OCI-LY1 (cell line): ENCODE measurements around the gene GKN1.

ENCODE experiments used
- H2AFZ ChIP-seq: fragments of 200-600 bp; sonication (generic), shearing (Covaris generic); 2 replicates; pipeline ENCODE4 v1.6.0; 2014; ENCODE audit warnings: antibody characterized with exemption, mild to moderate bottlenecking, low read length
- H3F3A ChIP-seq: fragments of 200-600 bp; sonication (generic), shearing (Covaris generic); 2 replicates; pipeline ENCODE4 v1.6.0; 2014; ENCODE audit warnings: mild to moderate bottlenecking, antibody characterized with exemption, low read length, moderate library complexity; ENCODE audit not compliant: insufficient read depth
- H3K27ac ChIP-seq: fragments of 200-600 bp; sonication (generic); 2 replicates; pipeline ENCODE4 v1.5.1; 2014; ENCODE audit warnings: low read length, mixed run types, mild to moderate bottlenecking, low read depth; ENCODE audit not compliant: poor library complexity, severe bottlenecking
- H3K27me3 ChIP-seq: fragments of 200-600 bp; sonication (generic); 2 replicates; pipeline ENCODE4 v1.6.0; 2014; ENCODE audit warnings: antibody characterized with exemption, mild to moderate bottlenecking, low read length, moderate library complexity; ENCODE audit not compliant: insufficient read depth
- H3K36me3 ChIP-seq: fragments of 200-600 bp; sonication (generic); 2 replicates; pipeline ENCODE4 v1.6.1; 2014; ENCODE audit warnings: mild to moderate bottlenecking, antibody characterized with exemption, low read length, moderate library complexity, mixed read lengths; ENCODE audit not compliant: insufficient read depth
- H3K4me1 ChIP-seq: fragments of 200-600 bp; sonication (generic); 2 replicates; pipeline ENCODE4 v1.5.1; 2014; ENCODE audit warnings: mild to moderate bottlenecking, low read length, moderate library complexity; ENCODE audit not compliant: insufficient read depth, severe bottlenecking
- H3K4me2 ChIP-seq: fragments of 200-600 bp; sonication (generic), shearing (Covaris generic); 2 replicates; pipeline ENCODE4 v1.6.1; 2014; ENCODE audit warnings: low read length
- H3K4me3 ChIP-seq: fragments of 200-600 bp; sonication (generic); 2 replicates; pipeline ENCODE4 v1.5.1; 2014; ENCODE audit warnings: low read length, low read depth, mild to moderate bottlenecking, mixed read lengths; ENCODE audit not compliant: poor library complexity, severe bottlenecking
- H3K79me2 ChIP-seq: fragments of 200-600 bp; shearing (Covaris generic); 2 replicates; pipeline ENCODE4 v1.6.1; 2016; ENCODE audit warnings: mixed run types, low read length, mixed read lengths; ENCODE audit not compliant: insufficient read depth
- H3K9ac ChIP-seq: fragments of 200-600 bp; sonication (generic), shearing (Covaris generic); 2 replicates; pipeline ENCODE4 v1.6.1; 2014; ENCODE audit warnings: mild to moderate bottlenecking, low read length, mixed read lengths
- H3K9me2 ChIP-seq: fragments of 200-600 bp; sonication (generic), shearing (Covaris generic); 2 replicates; pipeline ENCODE4 v1.6.1; 2014; ENCODE audit warnings: low read depth, mild to moderate bottlenecking, low read length, mixed read lengths
- H3K9me3 ChIP-seq: fragments of 200-600 bp; shearing (Covaris generic); 2 replicates; pipeline ENCODE4 v1.6.1; 2014; ENCODE audit warnings: low read length, mixed read lengths
- H4K20me1 ChIP-seq: fragments of 200-600 bp; sonication (generic), shearing (Covaris generic); 2 replicates; pipeline ENCODE4 v1.6.0; 2016; ENCODE audit warnings: mild to moderate bottlenecking, low read length; ENCODE audit not compliant: insufficient read depth
- CTCF ChIP-seq: fragments of 200-600 bp; sonication (generic), shearing (Covaris generic); IDR thresholded peaks from 2 replicates; pipeline ENCODE4 v1.5.1; 2017; ENCODE audit warnings: mild to moderate bottlenecking, antibody characterized with exemption, low read length, moderate library complexity, mixed read lengths
- EZH2 ChIP-seq: fragments of 200-600 bp; sonication (generic), shearing (Covaris generic); IDR thresholded peaks from 2 replicates; pipeline ENCODE4 v1.8.0; 2017; ENCODE audit warnings: borderline replicate concordance, mixed run types, mild to moderate bottlenecking, antibody characterized with exemption, low read length, moderate library complexity, mixed read lengths

Gene GKN1

DNA sequence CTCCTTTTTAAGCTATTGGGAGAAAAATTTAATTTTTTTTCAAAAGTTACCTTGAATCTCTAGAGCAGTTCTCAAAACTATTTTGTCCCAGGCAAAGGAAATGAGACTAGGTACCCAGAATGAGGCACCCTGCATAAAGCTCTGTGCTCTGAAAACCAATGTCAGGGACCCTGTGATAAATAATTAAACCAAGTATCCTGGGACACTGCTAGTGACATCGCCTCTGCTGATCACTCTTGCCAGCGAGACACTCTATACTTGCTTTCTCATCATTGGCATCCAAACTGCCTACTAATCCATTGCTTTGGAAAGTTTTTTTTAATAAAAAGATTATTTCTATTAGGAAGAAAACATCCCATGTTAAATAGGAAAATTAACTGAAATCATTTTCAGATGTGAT lies 1.4 kb downstream of the GKN1 start:
- Histone ChIP-seq H3K4me3 (no peak overlapping the region), H3K4me1 (no peaks in the 10 kb centered on the region), H3K4me2 (no peak overlapping the region), H3K9me2 (no peaks in the 10 kb centered on the region), H4K20me1 (no peaks in the 10 kb centered on the region), H3K9ac (no peak overlapping the region), H3F3A (no peaks in the 10 kb centered on the region), H3K27me3 (no peaks in the 10 kb centered on the region), H3K9me3 (no peaks in the 10 kb centered on the region), H3K79me2 (no peaks in the 10 kb centered on the region), H2AFZ (no peak overlapping the region), H3K36me3 (no peaks in the 10 kb centered on the region), H3K27ac (no peak overlapping the region)
- no peak for TF ChIP-seq CTCF
- no peak for TF ChIP-seq EZH2

GRCh38 chr2:68977453-68977852 lies 3.0 kb downstream of the GKN1 start:
- H3K4me1 ChIP-seq = no peaks in the 10 kb centered on the region
- H3F3A ChIP-seq = no peaks in the 10 kb centered on the region
- H3K9me3 ChIP-seq = no peaks in the 10 kb centered on the region
- H3K4me3 ChIP-seq = no peak overlapping the region
- TF ChIP-seq CTCF (no peak), EZH2 (no peak)
- no peak overlapping the region for H3K4me2 ChIP-seq
- no peaks in the 10 kb centered on the region for H3K36me3 ChIP-seq
- no peaks in the 10 kb centered on the region for H3K79me2 ChIP-seq
- no peak overlapping the region for H2AFZ ChIP-seq
- H3K9ac ChIP-seq = no peak overlapping the region
- no peaks in the 10 kb centered on the region for H4K20me1 ChIP-seq
- H3K27ac ChIP-seq = no peak overlapping the region
- H3K27me3 ChIP-seq = no peaks in the 10 kb centered on the region
- H3K9me2 ChIP-seq = no peaks in the 10 kb centered on the region

GRCh38 chr2:68978098-68978497 lies 3.7 kb downstream of the GKN1 start:
- Histone ChIP-seq H3K27me3 (no peaks in the 10 kb centered on the region), H3K9me2 (no peaks in the 10 kb centered on the region)
- TF ChIP-seq CTCF (no peak), EZH2 (no peak)

More at GRCh38 chr2:68978098-68978497, 3.7 kb downstream of the GKN1 start:
- H3K36me3 ChIP-seq = no peaks in the 10 kb centered on the region
- H3K79me2 ChIP-seq = no peaks in the 10 kb centered on the region
- H3K4me1 ChIP-seq = no peaks in the 10 kb centered on the region
- no peak overlapping the region for H3K4me3 ChIP-seq
- no peaks in the 10 kb centered on the region for H3F3A ChIP-seq
- no peaks in the 10 kb centered on the region for H4K20me1 ChIP-seq
- H3K9me3 ChIP-seq = no peaks in the 10 kb centered on the region
- H3K27ac ChIP-seq = no peak overlapping the region
- no peak overlapping the region for H3K9ac ChIP-seq
- no peak overlapping the region for H2AFZ ChIP-seq
- no peak overlapping the region for H3K4me2 ChIP-seq
